Keratinocyte (primary cell): ENCODE measurements around the gene TSHR.

Experiments used
- CTCF ChIP-seq, 3 experiments: IDR thresholded peaks in 1 of 3; conservative IDR thresholded peaks in 1 of 3; optimal IDR thresholded peaks in 1 of 3; 2 replicates in 2 of 3; 3 replicates in 1 of 3; pipeline versions ENCODE3 to v1.5.1; 2011; ENCODE audit warnings: low read length in 3 of 3, mild to moderate bottlenecking in 3 of 3, moderate library complexity in 2 of 3, control low read depth in 1 of 3, inconsistent platforms in 1 of 3; ENCODE audit not compliant: insufficient read depth in 2 of 3; ENCODE audit errors: extremely low read depth in 1 of 3
- EZH2 ChIP-seq: IDR thresholded peaks from one replicate; pipeline ENCODE4 v1.6.1; 2012; ENCODE audit warnings: inconsistent platforms, mild to moderate bottlenecking, low read length, moderate library complexity

- TF ChIP-seq CTCF (optimal IDR thresholded peaks at IDR 0.05 in 1 of 3, IDR thresholded peaks at IDR 0.05 in 1 of 3, conservative IDR thresholded peaks at IDR 0.05 in 1 of 3; ENCODE audit: extremely low read depth in 1 of 3, insufficient read depth in 2 of 3, low read length in 3 of 3) = no peak
- TF ChIP-seq EZH2 = no peak
Observed at GRCh38 chr14:81005540-81006228, 50.3 kb downstream of the TSHR start.
